Measurements from ENCODE around the gene CCT8. TPM values are rescaled to one million over a fixed set of nuclear protein-coding genes. Genes with fewer than 3 reads are reported as not detected.

The CCT8 gene
- total RNA-seq, 1 experiment from 2014 or later: 335 TPM

DNA sequence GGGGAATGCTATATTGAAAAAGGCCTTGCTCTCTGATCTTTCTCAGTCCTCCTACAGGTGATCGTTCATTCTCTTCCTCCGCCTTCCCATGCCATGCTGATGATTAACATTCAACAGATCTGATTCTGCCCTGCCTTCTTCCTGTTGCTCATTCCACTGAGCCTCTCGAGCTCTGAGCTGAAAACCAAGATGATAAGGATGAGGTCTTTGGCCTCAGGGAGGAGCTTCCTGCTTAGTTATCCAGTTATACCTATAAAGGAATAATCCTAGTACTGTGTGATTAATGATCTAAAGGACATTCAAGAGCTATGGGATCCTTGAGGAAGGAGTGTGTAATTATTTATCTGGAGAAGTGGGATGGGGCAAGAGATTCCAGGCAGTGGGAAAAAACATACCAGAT lies 31.8 kb upstream of the CCT8 start:
- ATAC-seq (no peak), DNase-seq (ENCODE audit: low spot score) (no peak)
- H3K4me3 Mint-ChIP-seq: no peak overlapping the region
- no peaks in the 10 kb centered on the region for H3K27me3 Mint-ChIP-seq (ENCODE audit: low read depth)
- H3K36me3 Mint-ChIP-seq: no peaks in the 10 kb centered on the region
- TF ChIP-seq CBFB (CRISPR knock-in tag; IDR thresholded peaks at IDR 0.05; ENCODE audit: low read depth): no peak
- TF ChIP-seq, protein P1, sequence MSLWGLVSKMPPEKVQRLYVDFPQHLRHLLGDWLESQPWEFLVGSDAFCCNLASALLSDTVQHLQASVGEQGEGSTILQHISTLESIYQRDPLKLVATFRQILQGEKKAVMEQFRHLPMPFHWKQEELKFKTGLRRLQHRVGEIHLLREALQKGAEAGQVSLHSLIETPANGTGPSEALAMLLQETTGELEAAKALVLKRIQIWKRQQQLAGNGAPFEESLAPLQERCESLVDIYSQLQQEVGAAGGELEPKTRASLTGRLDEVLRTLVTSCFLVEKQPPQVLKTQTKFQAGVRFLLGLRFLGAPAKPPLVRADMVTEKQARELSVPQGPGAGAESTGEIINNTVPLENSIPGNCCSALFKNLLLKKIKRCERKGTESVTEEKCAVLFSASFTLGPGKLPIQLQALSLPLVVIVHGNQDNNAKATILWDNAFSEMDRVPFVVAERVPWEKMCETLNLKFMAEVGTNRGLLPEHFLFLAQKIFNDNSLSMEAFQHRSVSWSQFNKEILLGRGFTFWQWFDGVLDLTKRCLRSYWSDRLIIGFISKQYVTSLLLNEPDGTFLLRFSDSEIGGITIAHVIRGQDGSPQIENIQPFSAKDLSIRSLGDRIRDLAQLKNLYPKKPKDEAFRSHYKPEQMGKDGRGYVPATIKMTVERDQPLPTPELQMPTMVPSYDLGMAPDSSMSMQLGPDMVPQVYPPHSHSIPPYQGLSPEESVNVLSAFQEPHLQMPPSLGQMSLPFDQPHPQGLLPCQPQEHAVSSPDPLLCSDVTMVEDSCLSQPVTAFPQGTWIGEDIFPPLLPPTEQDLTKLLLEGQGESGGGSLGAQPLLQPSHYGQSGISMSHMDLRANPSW (CRISPR knock-in tag; conservative IDR thresholded peaks at IDR 0.05; ENCODE audit: low read depth): no peak
- TF ChIP-seq SOX15 (CRISPR knock-in tag; IDR thresholded peaks at IDR 0.05): no peak
- ChIA-PET POLR2A (no interaction called here), CTCF (interaction anchor here (1.3 to 1.6 kb wide), 2 partner anchors 9 to 243 kb away, joined by 3 to 4 read pairs; no protein-coding TSS in a partner anchor)
- H3K9me3 Mint-ChIP-seq: peaks cover 1% of the 10 kb centered on the region; the same call in 1 of the 2 replicates
- H3K27ac Mint-ChIP-seq: no peak overlapping the region
- H3K4me1 Mint-ChIP-seq: peaks cover 9% of the 10 kb centered on the region; the same call in 1 of the 2 replicates

DNA sequence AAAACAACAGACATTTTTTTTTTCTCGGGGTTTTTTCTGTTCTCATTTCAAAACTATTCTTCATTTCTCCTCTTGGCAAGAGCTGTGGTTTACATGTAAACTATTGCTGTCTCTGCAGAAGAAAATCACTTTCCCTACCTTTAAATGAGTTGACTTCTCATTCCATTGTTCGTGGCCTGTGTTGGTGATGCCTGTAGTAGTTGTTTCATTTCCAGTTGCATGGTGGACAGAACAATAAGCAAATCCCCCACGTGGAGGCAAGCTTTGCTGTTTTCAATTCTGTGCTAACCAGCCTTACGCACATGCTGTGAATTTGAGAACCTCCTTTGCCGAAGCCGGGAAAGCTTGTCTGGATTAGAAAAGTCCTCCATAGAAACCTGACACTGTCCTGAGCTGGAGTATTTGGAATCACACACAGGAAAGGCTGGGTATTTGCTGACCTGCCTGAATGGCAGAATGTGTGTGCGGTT lies 30.8 kb upstream of the CCT8 start:
- H3K27ac Mint-ChIP-seq: no peak overlapping the region
- ChIA-PET POLR2A (no interaction called here), CTCF (interaction anchor here (0.6 to 1.6 kb wide), 3 partner anchors 8 to 272 kb away, joined by 3 to 4 read pairs (median 3); no protein-coding TSS in a partner anchor)
- H3K36me3 Mint-ChIP-seq: no peaks in the 10 kb centered on the region
- H3K4me3 Mint-ChIP-seq: no peak overlapping the region
- no peak for ATAC-seq
- no peak for DNase-seq (ENCODE audit: low spot score)
- no peak for TF ChIP-seq ZNF671 (CRISPR knock-in tag; IDR thresholded peaks at IDR 0.05)
- TF ChIP-seq, protein P2, sequence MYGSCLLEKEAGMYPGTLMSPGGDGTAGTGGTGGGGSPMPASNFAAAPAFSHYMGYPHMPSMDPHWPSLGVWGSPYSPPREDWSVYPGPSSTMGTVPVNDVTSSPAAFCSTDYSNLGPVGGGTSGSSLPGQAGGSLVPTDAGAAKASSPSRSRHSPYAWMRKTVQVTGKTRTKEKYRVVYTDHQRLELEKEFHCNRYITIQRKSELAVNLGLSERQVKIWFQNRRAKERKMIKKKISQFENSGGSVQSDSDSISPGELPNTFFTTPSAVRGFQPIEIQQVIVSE (CRISPR knock-in tag; IDR thresholded peaks at IDR 0.05; ENCODE audit: borderline replicate concordance): no peak
- peaks cover 5% of the 10 kb centered on the region; the same call in 1 of the 2 replicates for H3K9me3 Mint-ChIP-seq
- H3K27me3 Mint-ChIP-seq (ENCODE audit: low read depth): no peaks in the 10 kb centered on the region
- peaks cover 9% of the 10 kb centered on the region; the same call in 1 of the 2 replicates for H3K4me1 Mint-ChIP-seq

DNA sequence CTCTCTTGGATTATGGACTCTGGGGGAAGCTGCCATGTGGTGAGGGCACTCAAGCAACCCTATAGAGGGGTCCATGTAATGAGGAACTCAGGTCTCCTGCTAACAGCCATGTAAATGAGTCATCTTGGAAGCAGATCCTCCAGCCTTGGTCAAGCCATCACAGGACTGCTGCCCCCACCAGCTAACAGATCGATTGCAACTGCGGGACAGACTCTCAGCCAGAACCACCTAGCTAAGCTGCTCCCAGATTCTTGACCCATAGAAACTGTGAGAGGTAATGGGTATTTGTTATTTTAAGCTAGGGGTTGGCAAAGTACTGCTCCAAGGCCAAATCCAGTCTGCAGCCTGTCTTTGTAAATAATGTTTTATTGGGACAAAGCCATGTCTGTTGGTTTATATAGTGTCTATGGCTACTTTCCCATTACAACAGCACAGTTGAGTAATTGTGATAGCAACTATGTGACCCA lies 29.4 kb upstream of the CCT8 start:
- Mint-ChIP-seq H3K27me3 (ENCODE audit: low read depth) (no peaks in the 10 kb centered on the region), H3K4me3 (no peak overlapping the region), H3K9me3 (peaks cover 5% of the 10 kb centered on the region; the same call in 1 of the 2 replicates), H3K4me1 (peaks cover 7% of the 10 kb centered on the region; the same call in 1 of the 2 replicates), H3K36me3 (no peaks in the 10 kb centered on the region), H3K27ac (no peak overlapping the region)
- POLR2A ChIA-PET: no interaction called here
- ATAC-seq (no peak), DNase-seq (ENCODE audit: low spot score) (no peak)
- TF ChIP-seq ETV6 (CRISPR knock-in tag; IDR thresholded peaks at IDR 0.05): no peak
- no peak for TF ChIP-seq NR2C2 (CRISPR knock-in tag; IDR thresholded peaks at IDR 0.05)
- no peak for TF ChIP-seq JUN (CRISPR knock-in tag; IDR thresholded peaks at IDR 0.05)
- TF ChIP-seq, protein P3, sequence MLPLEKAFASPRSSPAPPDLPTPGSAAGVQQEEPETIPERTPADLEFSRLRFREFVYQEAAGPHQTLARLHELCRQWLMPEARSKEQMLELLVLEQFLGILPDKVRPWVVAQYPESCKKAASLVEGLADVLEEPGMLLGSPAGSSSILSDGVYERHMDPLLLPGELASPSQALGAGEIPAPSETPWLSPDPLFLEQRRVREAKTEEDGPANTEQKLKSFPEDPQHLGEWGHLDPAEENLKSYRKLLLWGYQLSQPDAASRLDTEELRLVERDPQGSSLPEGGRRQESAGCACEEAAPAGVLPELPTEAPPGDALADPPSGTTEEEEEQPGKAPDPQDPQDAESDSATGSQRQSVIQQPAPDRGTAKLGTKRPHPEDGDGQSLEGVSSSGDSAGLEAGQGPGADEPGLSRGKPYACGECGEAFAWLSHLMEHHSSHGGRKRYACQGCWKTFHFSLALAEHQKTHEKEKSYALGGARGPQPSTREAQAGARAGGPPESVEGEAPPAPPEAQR (CRISPR knock-in tag; IDR thresholded peaks at IDR 0.05): no peak
- no peak for TF ChIP-seq FOXJ3 (CRISPR knock-in tag; IDR thresholded peaks at IDR 0.05; ENCODE audit: borderline replicate concordance)
- no peak for TF ChIP-seq CREM (CRISPR knock-in tag; IDR thresholded peaks at IDR 0.05)
- TF ChIP-seq ZNF671 (CRISPR knock-in tag; IDR thresholded peaks at IDR 0.05): no peak
- no peak for TF ChIP-seq TEAD1 (CRISPR knock-in tag; IDR thresholded peaks at IDR 0.05)
- TF ChIP-seq, protein P4, sequence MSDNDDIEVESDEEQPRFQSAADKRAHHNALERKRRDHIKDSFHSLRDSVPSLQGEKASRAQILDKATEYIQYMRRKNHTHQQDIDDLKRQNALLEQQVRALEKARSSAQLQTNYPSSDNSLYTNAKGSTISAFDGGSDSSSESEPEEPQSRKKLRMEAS (CRISPR knock-in tag; IDR thresholded peaks at IDR 0.05): no peak
- TF ChIP-seq, protein P5, sequence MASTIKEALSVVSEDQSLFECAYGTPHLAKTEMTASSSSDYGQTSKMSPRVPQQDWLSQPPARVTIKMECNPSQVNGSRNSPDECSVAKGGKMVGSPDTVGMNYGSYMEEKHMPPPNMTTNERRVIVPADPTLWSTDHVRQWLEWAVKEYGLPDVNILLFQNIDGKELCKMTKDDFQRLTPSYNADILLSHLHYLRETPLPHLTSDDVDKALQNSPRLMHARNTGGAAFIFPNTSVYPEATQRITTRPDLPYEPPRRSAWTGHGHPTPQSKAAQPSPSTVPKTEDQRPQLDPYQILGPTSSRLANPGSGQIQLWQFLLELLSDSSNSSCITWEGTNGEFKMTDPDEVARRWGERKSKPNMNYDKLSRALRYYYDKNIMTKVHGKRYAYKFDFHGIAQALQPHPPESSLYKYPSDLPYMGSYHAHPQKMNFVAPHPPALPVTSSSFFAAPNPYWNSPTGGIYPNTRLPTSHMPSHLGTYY (CRISPR knock-in tag; IDR thresholded peaks at IDR 0.05): no peak
- no peak for TF ChIP-seq ZNF121 (CRISPR knock-in tag; IDR thresholded peaks at IDR 0.05)
- no peak for TF ChIP-seq EMX1 (CRISPR knock-in tag; IDR thresholded peaks at IDR 0.05)
- TF ChIP-seq, protein P6, sequence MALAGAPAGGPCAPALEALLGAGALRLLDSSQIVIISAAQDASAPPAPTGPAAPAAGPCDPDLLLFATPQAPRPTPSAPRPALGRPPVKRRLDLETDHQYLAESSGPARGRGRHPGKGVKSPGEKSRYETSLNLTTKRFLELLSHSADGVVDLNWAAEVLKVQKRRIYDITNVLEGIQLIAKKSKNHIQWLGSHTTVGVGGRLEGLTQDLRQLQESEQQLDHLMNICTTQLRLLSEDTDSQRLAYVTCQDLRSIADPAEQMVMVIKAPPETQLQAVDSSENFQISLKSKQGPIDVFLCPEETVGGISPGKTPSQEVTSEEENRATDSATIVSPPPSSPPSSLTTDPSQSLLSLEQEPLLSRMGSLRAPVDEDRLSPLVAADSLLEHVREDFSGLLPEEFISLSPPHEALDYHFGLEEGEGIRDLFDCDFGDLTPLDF (CRISPR knock-in tag; IDR thresholded peaks at IDR 0.05): no peak
- CTCF ChIA-PET: no interaction called here

All from WTC11 (cell line).